NK-92 (cell line): ENCODE results near the gene BUD23.
"Not testable (repeated sequence)": the region's sequence is repeated elsewhere in the genome, so short reads cannot be mapped to it uniquely, and the experiment has no call there.

ENCODE experiments used
- DNase-seq: peaks from one replicate; lab custom pipeline; 2025; ENCODE audit not compliant: unreplicated experiment; lab: John Stamatoyannopoulos, UW

The BUD23 gene

DNA sequence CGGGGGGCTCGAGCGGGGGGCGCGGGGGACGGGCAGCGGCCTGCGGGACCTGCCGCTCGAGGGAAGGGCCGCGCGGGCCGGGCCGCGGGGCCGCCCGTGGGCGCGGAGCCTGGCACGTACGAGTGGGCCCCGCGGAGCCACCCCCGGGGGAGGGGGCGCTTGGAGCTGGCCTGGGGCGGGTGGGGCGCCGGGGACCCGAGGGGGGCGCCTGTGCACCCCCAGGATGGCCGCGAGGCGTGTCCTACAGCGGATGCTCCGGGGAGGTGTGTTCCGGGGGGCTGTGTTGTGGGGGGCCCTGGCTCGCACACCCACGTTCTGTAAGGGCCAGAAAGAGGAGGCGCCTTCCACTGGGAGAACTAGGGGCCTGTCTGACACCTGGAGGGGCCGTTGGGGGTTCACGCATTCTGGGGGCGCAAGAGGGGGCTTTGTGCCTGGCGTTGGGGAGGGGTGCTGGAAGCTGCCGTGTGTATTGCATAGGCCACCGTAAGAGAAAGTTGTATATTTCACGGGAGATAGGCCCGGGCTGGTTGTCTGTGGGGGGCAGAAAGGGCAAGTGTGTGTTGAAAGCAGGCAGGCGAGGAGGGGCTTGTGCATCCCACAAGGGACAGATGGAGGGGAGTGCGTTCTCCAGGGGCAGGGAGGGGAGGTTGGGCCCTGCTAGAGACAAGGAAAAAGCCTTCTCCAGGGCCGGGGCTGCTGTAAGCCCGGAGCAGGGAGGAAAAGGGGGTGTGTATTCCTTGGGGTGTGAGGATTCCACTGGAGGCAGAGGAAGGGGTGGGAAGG is 15.1 kb upstream of the BUD23 start:
- DNase-seq, result no peak

- DNase-seq, result no peak
Observed at GRCh38 chr7:73668886-73669230, 14.5 kb upstream of the BUD23 start.

- no peak for DNase-seq
Observed at GRCh38 chr7:73669288-73669701, 14.1 kb upstream of the BUD23 start.

DNA sequence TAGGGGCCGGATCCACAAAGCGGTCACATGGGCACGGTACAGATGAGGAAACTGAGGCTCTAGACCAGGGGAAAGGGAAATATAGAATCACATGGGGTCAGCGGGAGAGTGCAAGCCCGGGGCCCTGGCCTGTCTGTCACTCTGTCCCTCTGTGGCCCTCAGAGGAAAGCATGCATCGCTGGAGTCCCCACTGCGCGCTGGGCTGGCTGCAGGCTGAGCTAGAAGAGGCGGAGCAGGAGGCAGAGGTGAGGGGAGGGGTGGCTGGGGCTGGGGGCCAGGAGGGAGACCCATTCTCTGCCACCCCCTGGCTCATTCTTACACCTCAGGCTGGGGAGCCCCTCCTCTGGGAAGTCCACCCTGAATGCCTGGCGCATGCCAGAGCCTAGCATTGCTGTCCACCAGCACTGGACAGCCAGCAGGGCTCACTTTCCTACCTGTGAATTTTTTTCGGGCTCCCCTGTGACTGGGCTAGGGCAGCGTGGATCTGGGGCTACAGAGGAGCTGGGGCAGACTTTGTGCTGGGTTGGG is 13.5 kb upstream of the BUD23 start:
- DNase-seq, result no peak

DNA sequence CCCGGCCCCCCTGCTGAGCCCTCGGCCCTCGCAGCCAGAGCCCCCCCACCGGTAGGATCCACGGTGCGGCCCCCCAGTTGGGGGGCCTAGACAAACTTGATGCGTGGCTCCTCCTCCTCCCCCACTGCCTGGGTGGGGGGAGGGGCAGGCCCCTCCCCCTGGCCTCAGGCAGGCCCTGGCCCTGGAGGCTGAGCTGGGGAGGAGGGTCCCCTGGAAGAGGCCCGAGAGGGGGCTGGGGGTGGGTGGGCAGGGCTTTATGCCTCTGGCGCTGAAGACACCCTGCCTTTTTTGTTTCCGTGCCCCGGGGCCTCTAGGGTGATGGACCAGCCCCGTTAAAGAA is 12.1 kb upstream of the BUD23 start:
- no peak for DNase-seq

DNA sequence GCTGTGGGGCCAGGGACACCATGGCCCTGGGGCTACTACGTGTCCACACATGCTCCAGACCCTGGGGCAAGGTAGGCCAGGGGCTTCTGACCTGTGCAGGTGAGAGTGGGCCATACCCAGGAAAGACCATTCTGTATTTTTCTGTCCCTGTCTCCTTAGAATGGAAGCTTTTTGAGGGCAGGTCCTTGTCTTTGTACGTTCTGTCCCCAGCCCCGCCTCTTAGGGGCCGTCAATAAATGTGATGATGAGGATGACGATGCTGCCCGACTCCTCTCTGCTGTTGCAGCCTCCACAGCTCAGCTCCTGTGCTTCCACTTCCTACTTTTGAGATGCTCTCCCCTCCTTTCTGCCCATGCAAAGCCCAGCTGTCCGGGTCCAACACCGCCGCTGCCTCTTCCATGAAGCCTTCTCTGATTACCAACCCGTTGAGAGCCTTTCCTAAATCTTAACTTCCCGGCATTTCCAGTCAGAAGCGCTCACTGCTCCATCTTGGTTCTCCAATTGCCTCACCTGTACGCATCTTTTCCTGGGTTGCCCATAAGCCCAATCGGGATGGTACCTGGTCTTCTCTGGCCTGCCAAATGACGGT is 11.4 kb upstream of the BUD23 start:
- no peak for DNase-seq

- DNase-seq, result no peak
Observed at GRCh38 chr7:73674468-73675124, 8.8 kb upstream of the BUD23 start.

DNA sequence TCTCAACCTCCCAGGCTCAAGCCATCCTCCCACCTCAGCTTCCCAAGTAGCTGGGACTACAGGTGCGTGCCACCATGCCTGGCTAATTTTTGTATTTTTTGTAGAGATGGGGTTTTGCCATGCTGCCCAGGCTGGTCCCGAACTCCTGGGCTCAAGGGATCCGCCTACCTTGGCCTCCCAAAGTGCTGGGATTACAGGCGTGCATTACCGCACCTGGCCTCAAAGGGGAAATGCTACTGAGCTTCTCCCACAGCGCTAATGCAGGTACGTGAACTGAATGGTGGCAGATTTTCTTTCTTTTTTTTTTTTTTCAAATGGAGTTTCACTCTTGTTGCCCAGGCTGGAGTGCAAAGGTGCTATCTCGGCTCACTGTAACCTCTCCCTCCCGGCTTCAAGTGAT is 7.3 kb upstream of the BUD23 start:
- DNase-seq, result not testable (repeated sequence)

DNA sequence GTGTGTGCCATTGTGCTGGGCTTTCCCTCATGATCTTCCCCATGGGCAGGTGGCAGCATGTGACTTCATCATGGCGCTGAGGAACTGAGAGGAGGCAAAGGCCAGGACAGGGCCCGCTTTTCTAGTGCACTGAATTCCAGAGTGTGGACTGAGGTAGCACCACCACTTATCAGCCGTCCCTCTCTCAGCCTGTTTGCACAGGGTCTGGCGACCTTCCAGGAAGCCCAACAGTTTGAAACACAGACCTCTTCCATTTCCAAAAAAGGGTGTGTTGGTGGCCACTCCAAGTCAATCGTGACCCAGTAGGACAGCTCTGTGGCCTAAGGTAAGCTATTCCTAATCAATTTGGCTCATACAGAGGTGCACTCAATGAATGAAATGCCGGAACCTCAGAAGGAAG is 4.5 kb upstream of the BUD23 start:
- DNase-seq, result no peak

- DNase-seq, result no peak
Observed at GRCh38 chr7:73679709-73680108, 3.7 kb upstream of the BUD23 start.

DNA sequence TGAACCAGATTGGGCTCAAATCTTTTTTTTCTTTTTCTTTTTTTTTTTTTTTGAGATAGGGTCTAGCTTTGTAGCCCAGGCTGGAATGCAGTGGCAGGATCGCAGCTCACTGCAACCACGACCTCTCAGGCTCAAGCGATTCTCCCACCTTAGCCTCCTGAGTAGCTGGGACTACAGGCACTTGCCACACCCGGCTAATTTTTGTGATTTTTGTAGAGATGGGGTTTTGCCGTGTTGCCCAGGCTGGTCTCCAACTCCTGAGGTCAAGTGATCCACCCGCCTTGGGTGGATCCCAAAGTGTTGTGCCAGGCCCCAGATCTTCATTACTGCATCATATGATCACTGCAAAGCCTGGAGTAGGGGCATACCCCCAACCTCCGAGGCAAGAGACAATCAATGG is 2.9 kb upstream of the BUD23 start:
- no peak for DNase-seq

- DNase-seq, result no peak
Observed at GRCh38 chr7:73681031-73681430, 2.4 kb upstream of the BUD23 start.

GRCh38 chr7:73682745-73683055 is 697 bp upstream of the BUD23 start:
- DNase-seq, result no peak

GRCh38 chr7:73683788-73684693 is 644 bp downstream of the BUD23 start:
- DNase-seq, result no peak

- DNase-seq, result no peak
Observed at GRCh38 chr7:73685311-73685710, 1.9 kb downstream of the BUD23 start.

DNA sequence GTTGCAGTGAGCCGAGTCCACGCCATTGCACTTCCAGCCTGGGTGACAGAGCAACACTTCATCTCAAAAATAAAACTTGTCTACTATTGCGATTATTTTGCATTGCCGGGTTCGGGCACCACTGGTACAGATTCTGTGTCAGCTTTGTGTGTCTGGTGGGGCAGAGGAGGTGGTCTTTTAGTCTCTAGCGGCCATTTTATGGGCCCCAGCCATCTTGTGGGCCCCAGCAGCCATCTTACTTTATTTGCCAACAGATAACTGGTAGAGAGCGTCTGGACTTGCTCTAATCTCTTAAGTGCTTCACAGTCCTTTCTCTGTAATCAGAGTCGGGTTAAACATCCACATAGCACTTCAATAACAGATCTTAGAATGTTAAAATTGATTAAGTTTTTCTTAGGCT is 4.9 kb downstream of the BUD23 start:
- no peak for DNase-seq

- no peak for DNase-seq
Observed at GRCh38 chr7:73690646-73691045, 7.2 kb downstream of the BUD23 start.

DNA sequence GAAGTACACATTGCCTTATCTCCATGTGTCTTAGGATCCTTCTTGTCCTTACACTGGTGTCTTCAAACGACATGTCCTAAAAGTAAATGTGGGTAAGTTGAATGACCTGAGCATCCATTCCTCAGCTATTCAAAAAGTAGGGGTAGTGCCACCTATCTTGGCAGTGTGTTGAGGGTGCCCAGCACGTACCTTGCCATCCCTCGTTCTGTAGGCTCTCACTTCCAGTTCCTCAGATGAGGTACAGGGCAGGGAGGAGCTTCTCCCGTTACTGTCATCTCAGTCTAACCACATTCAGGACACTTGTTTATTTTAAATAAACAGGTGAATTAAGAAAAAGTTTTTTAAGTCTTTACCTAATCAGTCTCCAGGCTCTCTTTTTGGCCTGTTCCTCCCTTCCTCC is 13.0 kb downstream of the BUD23 start:
- no peak for DNase-seq

DNA sequence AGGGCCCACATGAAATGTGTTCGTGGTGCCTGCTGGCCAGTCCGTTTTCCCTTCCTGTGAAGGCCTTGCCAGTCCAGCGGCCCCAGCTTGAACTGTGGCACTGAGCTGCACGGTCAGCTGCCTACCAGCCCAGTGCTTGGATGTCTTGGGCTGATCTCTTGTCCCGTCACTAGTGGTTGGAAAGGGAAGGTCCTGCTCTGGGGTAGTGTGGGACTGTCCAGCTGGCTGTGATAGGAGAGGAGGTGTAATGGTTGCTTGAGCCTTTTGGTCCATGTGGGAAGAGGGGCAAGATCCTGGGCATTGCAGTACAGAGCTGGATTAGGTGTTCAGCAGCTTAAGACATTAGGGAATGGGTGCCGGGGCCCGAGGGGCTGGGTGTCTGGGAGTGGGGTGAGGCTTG is 15.0 kb downstream of the BUD23 start:
- DNase-seq, result no peak

- DNase-seq, result no peak
Observed at GRCh38 chr7:73699370-73700068, 16.1 kb downstream of the BUD23 start.

DNA sequence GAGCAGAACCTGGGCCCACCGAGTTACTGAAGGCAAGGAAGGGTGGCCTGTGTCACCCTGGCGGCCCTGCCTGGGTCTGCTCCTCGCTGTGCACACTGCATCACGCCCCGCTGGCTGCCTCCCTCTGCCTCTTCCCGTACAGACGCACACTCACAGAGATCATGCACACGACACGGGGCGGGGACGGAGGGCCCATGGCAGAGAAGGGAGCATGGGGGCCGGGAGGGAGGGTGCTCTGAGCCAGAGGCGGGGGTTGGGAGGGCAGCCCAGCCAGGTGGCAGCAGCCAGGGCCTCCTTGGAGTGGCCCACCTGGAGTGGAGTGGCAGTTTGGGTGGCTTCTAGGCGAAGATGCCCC is 16.6 kb downstream of the BUD23 start:
- no peak for DNase-seq
